Choroid plexus epithelial cell (primary cell): ENCODE data around the gene HOXA3.
A peak's percentile ranks its signal among the peaks of the same experiment; 100 is the strongest.

ENCODE experiments used
- DNase-seq: peaks from one replicate; pipeline ENCODE4 v3.0.0-alpha.2; 2010; ENCODE audit warnings: low read depth
- H3K4me3 ChIP-seq: 2 replicates; pipeline ENCODE4 v1.5.1; 2011; ENCODE audit warnings: low read depth, mild to moderate bottlenecking, control low read depth, low read length, moderate library complexity
- TF ChIP-seq, protein P1 (sequence below): conservative IDR thresholded peaks from 2 replicates; pipeline ENCODE4 v1.5.1; 2011; ENCODE audit warnings: low read depth, mild to moderate bottlenecking, control low read depth, inconsistent platforms, low read length, moderate library complexity

Gene HOXA3

DNA sequence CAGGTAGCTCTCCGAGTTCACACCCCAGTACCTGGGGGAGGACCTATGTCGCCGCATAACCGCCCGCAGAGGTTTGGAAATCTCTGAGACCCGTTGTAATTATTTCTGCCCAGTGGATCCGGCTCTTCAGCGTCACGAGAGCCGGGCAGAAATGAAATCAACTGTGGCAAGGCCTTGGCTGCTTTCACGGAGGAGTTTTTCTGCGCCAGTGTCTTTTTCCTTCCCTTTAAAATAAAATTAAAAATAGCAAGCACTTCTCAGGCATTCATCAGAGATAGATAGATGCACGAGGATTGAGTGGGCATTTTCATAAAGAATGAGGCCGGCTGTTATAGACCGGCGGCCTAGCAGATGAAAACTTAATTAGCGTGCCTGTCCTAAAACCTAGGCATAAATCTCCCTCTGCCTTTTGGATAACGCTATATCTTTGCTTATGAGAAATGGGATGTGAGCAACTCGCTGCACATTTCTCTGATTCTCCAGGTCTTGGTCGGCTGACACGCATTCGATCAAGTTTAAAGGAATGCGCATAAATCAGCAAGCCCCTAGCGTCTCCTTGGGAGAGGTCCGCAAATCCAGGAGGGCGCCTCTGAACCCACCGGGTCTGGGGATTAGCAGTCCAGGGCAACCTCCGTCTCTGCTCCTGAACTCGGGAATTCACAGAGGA lies 41.1 kb upstream of the HOXA3 start:
- DNase-seq: no peak
- H3K4me3 ChIP-seq: no peak overlapping the region
- TF ChIP-seq, protein P1, sequence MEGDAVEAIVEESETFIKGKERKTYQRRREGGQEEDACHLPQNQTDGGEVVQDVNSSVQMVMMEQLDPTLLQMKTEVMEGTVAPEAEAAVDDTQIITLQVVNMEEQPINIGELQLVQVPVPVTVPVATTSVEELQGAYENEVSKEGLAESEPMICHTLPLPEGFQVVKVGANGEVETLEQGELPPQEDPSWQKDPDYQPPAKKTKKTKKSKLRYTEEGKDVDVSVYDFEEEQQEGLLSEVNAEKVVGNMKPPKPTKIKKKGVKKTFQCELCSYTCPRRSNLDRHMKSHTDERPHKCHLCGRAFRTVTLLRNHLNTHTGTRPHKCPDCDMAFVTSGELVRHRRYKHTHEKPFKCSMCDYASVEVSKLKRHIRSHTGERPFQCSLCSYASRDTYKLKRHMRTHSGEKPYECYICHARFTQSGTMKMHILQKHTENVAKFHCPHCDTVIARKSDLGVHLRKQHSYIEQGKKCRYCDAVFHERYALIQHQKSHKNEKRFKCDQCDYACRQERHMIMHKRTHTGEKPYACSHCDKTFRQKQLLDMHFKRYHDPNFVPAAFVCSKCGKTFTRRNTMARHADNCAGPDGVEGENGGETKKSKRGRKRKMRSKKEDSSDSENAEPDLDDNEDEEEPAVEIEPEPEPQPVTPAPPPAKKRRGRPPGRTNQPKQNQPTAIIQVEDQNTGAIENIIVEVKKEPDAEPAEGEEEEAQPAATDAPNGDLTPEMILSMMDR: no peak

GRCh38 chr7:27192546-27193334 lies 40.4 kb upstream of the HOXA3 start:
- no peak for DNase-seq
- TF ChIP-seq, protein P1: no peak
- peak overlapping the region; percentile 17 for H3K4me3 ChIP-seq

GRCh38 chr7:27191833-27192545 lies 39.6 kb upstream of the HOXA3 start:
- no peak for DNase-seq
- H3K4me3 ChIP-seq: no peak overlapping the region
- TF ChIP-seq, protein P1: no peak

DNA sequence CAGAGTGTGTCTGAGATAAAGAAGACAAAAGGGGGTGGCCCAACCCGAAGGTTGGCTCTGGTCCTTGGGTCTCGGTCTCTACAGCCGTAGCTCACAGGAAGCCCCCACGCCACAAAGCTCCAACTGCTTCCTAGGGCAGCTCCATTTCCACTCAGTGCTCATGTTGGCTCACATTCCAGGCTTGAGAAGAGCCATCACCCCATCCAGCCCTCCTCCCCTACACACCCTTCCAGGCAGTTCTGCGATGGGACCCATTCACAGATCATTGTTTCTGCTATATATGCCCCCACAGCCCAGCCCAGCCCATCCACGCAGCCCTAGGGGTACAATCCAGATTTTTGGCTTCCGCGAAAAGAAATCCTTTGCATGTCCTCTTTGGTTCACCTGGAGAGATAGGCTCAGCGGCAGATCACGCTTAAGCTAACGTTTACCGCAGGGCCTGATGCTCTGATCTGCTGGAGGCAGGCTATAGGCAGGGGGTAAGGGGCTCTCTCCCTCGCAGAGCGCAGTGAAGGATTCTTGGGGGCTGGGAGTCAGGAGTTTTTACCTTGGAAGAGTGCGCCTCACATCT lies 38.9 kb upstream of the HOXA3 start:
- TF ChIP-seq, protein P1: no peak
- H3K4me3 ChIP-seq: no peak overlapping the region

GRCh38 chr7:27189997-27190748 lies 37.8 kb upstream of the HOXA3 start:
- no peak for DNase-seq
- TF ChIP-seq, protein P1: no peak
- no peak overlapping the region for H3K4me3 ChIP-seq

More for the DNA sequence above, 38.9 kb upstream of the HOXA3 start:
- DNase-seq: no peak

DNA sequence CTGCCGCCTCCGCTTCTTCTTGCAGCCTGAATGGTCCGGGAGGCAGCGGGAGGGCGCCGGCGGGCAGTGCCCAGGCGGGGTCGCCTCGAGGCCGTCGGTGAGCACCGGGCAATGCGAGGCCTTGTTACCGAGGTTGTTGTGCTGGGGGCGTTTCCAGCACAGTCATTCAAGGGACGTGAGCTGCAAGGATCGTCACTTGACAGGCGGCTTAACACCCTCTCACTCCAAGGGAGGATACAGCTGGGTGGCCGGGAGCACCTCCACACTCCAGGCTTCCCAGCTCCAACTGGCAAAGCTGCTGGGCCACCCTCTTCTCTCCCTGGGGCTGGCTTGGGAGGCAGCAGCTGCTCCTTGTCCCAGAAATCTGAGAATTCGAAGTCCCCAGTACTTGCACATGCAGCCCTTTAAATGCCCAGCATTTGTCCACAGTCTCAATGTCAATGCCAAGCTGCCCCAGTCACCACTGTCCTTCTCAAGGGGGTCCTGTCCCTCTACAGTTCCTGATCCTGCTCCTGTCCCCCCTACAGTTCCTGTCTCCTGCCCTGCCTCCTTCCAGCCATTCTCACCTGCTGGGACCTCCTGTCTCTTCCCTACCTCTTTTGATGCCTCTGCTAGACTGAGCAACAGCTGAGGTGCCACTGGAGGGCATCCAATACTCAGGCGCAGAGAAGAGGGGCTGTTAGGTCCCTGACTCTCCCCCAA lies 37.1 kb upstream of the HOXA3 start:
- TF ChIP-seq, protein P1: no peak
- DNase-seq: no peak
- H3K4me3 ChIP-seq: no peak overlapping the region
